HEK293 (cell line): ENCODE data around the gene SFXN4.

ENCODE experiments used
- BCL11A ChIP-seq: fragments of 450-650 bp; formaldehyde crosslinking; IDR thresholded peaks from 2 replicates; pipeline ENCODE4 v1.5.1; 2016; ENCODE audit warnings: low read depth, missing biosample characterization, missing genetic modification characterization
- HOXA7 ChIP-seq: sonication (generic); formaldehyde crosslinking; IDR thresholded peaks from 2 replicates; pipeline ENCODE4 v1.8.1; 2022; ENCODE audit warnings: missing genetic modification reagents, borderline replicate concordance
- TCF7L2 ChIP-seq: IDR thresholded peaks from 2 replicates; pipeline ENCODE4 v1.6.1; 2011; ENCODE audit warnings: low read depth, mild to moderate bottlenecking, inconsistent platforms, low read length, moderate library complexity, borderline replicate concordance
- YY1 ChIP-seq: fragments of 450-650 bp; formaldehyde crosslinking; IDR thresholded peaks from 2 replicates; pipeline ENCODE4 v1.5.1; 2018; ENCODE audit warnings: missing biosample characterization, missing genetic modification characterization
- ZBTB8A ChIP-seq: fragments of 450-650 bp; formaldehyde crosslinking; IDR thresholded peaks from 2 replicates; pipeline ENCODE4 v1.5.1; 2016; ENCODE audit warnings: missing biosample characterization, missing genetic modification characterization
- ZNF302 ChIP-seq: fragments of 450-650 bp; formaldehyde crosslinking; IDR thresholded peaks from 2 replicates; pipeline ENCODE4 v1.5.1; 2016; ENCODE audit warnings: missing biosample characterization, missing genetic modification characterization, low read depth
- ZNF76 ChIP-seq: fragments of 450-650 bp; formaldehyde crosslinking; IDR thresholded peaks from 2 replicates; pipeline ENCODE4; 2016; ENCODE audit warnings: low read depth, missing biosample characterization, missing genetic modification characterization, borderline replicate concordance
- ZNF785 ChIP-seq: fragments of 450-650 bp; formaldehyde crosslinking; IDR thresholded peaks from 2 replicates; pipeline ENCODE4 v1.5.1; 2016; ENCODE audit warnings: missing biosample characterization, missing genetic modification characterization
- TF ChIP-seq, protein P1 (sequence below): fragments of 450-650 bp; formaldehyde crosslinking; IDR thresholded peaks from 2 replicates; pipeline ENCODE4 v1.5.1; 2016; ENCODE audit warnings: missing biosample characterization, missing genetic modification characterization
- TF ChIP-seq, protein P2 (sequence below): fragments of 450-650 bp; formaldehyde crosslinking; IDR thresholded peaks from 2 replicates; pipeline ENCODE4 v1.5.1; 2016; ENCODE audit warnings: missing biosample characterization, missing genetic modification characterization
- TF ChIP-seq, protein P3 (sequence below): fragments of 450-650 bp; formaldehyde crosslinking; IDR thresholded peaks from 2 replicates; pipeline ENCODE4 v1.5.1; 2016; ENCODE audit warnings: missing biosample characterization, missing genetic modification characterization

DNA sequence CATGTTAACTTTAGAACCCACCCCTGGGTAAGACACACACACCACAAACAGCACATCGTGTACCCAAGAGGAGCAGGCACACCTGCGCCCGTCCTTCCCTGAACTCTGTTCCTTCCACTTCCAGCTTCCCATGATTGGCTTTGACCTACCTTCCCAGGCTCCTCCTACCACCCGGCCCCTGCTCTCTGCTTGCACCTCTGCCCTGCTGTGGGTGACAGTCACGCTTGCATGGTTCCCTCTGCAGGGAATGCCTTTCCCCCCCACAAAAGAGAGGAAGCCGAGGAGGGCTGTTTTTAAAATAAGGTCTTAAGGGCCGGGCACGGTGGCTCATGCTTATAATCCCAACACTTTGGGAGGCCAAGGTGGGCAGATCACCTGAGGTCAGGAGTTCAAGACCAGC, 16.4 kb downstream of the SFXN4 start:
- TF ChIP-seq BCL11A (tag by site-specific recombination): no peak
- TF ChIP-seq, protein P1, sequence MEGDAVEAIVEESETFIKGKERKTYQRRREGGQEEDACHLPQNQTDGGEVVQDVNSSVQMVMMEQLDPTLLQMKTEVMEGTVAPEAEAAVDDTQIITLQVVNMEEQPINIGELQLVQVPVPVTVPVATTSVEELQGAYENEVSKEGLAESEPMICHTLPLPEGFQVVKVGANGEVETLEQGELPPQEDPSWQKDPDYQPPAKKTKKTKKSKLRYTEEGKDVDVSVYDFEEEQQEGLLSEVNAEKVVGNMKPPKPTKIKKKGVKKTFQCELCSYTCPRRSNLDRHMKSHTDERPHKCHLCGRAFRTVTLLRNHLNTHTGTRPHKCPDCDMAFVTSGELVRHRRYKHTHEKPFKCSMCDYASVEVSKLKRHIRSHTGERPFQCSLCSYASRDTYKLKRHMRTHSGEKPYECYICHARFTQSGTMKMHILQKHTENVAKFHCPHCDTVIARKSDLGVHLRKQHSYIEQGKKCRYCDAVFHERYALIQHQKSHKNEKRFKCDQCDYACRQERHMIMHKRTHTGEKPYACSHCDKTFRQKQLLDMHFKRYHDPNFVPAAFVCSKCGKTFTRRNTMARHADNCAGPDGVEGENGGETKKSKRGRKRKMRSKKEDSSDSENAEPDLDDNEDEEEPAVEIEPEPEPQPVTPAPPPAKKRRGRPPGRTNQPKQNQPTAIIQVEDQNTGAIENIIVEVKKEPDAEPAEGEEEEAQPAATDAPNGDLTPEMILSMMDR (tag by site-specific recombination): no peak
- no peak for TF ChIP-seq HOXA7
- TF ChIP-seq TCF7L2: no peak
- TF ChIP-seq, protein P2, sequence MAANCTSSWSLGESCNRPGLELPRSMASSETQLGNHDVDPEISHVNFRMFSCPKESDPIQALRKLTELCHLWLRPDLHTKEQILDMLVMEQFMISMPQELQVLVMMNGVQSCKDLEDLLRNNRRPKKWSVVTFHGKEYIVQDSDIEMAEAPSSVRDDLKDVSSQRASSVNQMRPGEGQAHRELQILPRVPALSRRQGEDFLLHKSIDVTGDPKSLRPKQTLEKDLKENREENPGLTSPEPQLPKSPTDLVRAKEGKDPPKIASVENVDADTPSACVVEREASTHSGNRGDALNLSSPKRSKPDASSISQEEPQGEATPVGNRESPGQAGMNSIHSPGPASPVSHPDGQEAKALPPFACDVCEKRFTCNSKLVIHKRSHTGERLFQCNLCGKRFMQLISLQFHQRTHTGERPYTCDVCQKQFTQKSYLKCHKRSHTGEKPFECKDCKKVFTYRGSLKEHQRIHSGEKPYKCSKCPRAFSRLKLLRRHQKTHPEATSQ (tag by site-specific recombination): no peak
- TF ChIP-seq, protein P3, sequence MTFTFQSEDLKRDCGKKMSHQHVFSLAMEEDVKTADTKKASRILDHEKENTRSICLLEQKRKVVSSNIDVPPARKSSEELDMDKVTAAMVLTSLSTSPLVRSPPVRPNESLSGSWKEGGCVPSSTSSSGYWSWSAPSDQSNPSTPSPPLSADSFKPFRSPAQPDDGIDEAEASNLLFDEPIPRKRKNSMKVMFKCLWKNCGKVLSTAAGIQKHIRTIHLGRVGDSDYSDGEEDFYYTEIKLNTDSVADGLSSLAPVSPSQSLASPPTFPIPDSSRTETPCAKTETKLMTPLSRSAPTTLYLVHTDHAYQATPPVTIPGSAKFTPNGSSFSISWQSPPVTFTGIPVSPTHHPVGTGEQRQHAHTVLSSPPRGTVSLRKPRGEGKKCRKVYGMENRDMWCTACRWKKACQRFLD (tag by site-specific recombination): no peak
- TF ChIP-seq ZNF785: no peak
- no peak for TF ChIP-seq ZNF76 (tag by site-specific recombination)
- TF ChIP-seq ZBTB8A (tag by site-specific recombination): no peak
- no peak for TF ChIP-seq ZNF302 (tag by site-specific recombination)
- no peak for TF ChIP-seq YY1
